Endothelial cell of hepatic sinusoid (primary cell): ENCODE measurements around the gene RBMS2.
"Not testable (repeated sequence)": the region's sequence is repeated elsewhere in the genome, so short reads cannot be mapped to it uniquely, and the experiment has no call there.

ENCODE experiments used
- in situ Hi-C: cut with HindIII; loops from 2 replicates; pipeline ENCODE4 v1.10.0; 2017; ENCODE audit warnings: low sequenced_read_pairs

RBMS2 gene, protein sequence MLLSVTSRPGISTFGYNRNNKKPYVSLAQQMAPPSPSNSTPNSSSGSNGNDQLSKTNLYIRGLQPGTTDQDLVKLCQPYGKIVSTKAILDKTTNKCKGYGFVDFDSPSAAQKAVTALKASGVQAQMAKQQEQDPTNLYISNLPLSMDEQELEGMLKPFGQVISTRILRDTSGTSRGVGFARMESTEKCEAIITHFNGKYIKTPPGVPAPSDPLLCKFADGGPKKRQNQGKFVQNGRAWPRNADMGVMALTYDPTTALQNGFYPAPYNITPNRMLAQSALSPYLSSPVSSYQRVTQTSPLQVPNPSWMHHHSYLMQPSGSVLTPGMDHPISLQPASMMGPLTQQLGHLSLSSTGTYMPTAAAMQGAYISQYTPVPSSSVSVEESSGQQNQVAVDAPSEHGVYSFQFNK

GRCh38 chr12:56521590-56522371, at the start of gene RBMS2:
Gene RBMS2, plus strand, starts transcription at chr12:56521820. Its CDS starts 204 bp downstream, at chr12:56522024.
- in situ Hi-C loops, result loop anchor here (5.0 kb wide), 1 partner anchor 51 kb away; no protein-coding TSS in a partner anchor

- in situ Hi-C loops, result no loop called here
Observed at GRCh38 chr12:56474389-56474788, 47.2 kb upstream of the RBMS2 start.

- in situ Hi-C loops, result no loop called here
Observed at GRCh38 chr12:56476143-56476542, 45.5 kb upstream of the RBMS2 start.

DNA sequence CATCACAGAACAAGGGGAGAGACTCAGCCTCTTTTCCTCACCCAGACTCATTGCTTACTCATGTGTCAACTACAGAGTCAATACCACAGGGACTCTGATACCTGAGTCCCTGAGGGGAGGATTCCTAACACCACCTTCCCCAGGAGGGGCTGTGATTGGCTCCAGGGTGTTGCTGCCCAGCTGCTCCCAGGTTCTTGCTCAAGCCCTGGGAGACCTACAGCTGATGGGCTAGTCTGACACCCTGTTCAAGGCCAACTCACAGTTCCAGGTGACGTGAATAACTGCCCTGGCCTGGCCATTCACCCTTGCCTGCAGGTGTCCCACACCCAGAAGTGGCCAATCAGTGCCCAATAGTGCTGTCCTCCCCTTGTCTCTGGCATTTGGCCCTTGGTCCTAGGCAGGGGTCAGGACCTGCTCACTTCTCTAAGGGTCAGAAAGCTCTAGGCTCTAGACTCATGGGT, 44.6 kb upstream of the RBMS2 start:
- in situ Hi-C loops, result no loop called here

GRCh38 chr12:56477521-56478225, 43.9 kb upstream of the RBMS2 start:
- in situ Hi-C loops, result no loop called here

DNA sequence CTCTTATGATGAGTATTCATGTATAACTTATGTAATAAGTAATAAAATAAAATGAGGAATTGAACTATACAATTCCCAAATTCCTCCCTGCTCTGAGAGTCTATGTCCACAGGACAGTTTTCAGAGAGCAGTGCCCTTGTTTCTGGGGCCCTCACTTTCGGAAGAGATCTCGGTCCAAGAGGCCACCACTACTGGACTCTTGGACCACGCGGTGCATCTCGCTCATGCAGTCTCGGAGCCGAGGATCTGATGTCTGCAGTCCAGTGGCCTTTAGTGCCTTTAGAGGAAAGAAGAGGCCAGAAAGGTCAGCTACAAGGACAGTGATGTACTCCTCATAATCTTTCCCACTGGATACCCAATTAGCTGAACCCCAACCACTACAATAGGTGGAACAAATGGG, 42.0 kb upstream of the RBMS2 start:
- in situ Hi-C loops, result no loop called here

DNA sequence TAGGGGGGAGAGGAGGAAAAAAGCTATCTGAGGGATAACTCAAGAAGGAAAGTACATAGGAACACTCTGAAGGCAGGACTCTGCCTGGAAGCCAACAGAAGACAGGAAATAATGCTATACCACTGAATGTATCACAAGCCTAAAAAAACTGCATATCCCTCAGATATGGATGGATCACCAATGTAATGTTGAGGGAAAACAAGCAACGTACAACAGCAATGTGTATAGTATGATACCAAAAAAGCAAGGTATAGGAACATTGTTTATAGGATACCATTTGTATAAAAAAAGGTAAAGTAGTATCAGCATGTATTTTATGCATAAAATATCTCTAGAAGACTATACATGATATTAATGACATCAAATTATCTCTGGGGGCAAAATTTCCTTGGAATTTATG, 37.1 kb upstream of the RBMS2 start:
- in situ Hi-C loops, result no loop called here

- in situ Hi-C loops, result no loop called here
Observed at GRCh38 chr12:56486694-56487093, 34.9 kb upstream of the RBMS2 start.

- in situ Hi-C loops, result no loop called here
Observed at GRCh38 chr12:56487448-56488040, 34.1 kb upstream of the RBMS2 start.

- in situ Hi-C loops, result no loop called here
Observed at GRCh38 chr12:56488041-56488955, 33.3 kb upstream of the RBMS2 start, which contains the start of gene GLS2. Gene GLS2, minus strand, starts transcription at chr12:56488161. Its CDS starts 43 bp downstream, at chr12:56488118.

DNA sequence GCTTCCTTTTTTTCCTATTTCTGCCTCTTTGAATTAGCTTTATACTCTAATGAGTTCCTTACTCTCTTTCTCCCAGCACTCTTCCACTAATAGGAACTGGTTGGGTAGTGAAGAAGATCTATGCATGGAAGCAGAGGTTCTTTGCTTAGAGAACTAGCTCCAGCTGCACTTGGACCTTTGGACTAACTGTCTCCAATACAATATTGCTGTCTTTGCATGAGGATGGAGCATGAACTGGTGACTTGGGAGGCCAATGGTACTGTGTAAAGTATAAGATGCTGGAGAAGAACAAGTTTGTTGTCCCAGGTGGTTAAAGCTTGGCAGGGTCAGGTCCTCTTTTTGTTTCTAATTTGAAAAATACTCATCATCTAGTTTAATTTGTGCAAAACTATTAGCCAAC, 31.3 kb upstream of the RBMS2 start:
- in situ Hi-C loops, result loop anchor here (5.0 kb wide), 1 partner anchor 137 kb away; no protein-coding TSS in a partner anchor

DNA sequence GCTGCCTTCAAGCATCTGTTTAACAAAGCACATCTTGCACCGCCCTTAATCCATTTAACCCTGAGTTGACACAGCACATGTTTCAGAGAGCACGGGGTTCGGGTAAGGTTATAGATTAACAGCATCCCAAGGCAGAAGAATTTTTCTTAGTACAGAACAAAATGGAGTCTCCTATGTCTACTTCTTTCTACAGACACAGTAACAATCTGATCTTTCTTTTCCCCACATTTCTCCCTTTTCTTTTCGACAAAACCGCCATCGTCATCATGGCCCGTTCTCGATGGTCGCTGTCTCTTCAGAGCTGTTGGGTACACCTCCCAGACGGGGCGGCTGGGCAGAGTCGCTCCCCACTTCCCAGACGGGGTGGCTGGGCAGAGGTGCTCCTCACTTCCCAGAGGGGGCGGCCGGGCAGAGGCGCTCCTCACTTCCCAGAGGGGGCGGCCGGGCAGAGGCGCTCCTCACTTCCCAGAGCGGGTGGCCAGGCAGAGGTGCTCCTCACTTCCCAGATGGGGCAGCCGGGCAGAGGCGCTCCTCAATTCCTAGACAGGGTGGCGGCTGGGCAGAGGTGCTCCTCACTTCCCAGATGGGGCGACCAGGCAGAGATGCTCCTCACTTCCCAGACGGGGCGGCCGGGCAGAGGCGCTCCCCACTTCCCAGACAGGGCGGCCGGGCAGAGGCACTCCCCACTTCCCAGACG, 28.1 kb upstream of the RBMS2 start:
- in situ Hi-C loops, result loop anchor here (5.0 kb wide), 1 partner anchor 134 kb away; no protein-coding TSS in a partner anchor

DNA sequence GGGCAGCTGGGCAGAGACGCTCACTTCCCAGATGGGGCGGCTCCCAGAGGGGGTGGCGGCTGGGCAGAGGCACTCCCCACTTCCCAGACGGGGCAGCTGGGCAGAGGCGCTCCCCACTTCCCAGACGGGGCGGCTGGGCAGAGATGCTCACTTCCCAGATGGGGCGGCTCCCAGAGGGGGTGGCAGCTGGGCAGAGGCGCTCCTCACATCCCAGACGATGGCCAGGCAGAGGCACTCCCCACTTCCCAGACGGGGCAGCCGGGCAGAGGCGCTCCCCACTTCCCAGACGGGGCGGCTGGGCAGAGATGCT, 27.6 kb upstream of the RBMS2 start:
- in situ Hi-C loops, result loop anchor here (5.0 kb wide), 1 partner anchor 133 kb away; no protein-coding TSS in a partner anchor

GRCh38 chr12:56494481-56494880, 27.1 kb upstream of the RBMS2 start:
- in situ Hi-C loops, result loop anchor here (5.0 kb wide), 1 partner anchor 133 kb away; no protein-coding TSS in a partner anchor

DNA sequence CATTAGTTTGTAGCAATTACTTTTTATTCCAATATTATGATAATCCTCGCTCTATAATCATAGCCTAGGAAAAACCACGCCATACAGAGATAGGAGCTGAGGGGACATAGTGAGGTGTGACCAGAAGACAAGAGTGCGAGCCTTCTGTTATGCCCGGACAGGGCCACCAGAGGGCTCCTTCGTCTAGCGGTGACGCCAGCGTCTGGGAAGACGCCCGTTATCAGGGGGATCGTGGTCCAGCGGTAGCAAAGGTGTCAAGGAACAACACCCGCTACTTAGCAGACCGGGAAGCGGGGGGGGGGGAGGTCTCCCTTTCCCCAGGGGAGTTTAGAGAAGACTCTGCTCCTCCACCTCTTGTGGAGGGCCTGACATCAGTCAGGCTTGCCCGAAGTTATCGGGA, 24.9 kb upstream of the RBMS2 start:
- in situ Hi-C loops, result not testable (repeated sequence)

DNA sequence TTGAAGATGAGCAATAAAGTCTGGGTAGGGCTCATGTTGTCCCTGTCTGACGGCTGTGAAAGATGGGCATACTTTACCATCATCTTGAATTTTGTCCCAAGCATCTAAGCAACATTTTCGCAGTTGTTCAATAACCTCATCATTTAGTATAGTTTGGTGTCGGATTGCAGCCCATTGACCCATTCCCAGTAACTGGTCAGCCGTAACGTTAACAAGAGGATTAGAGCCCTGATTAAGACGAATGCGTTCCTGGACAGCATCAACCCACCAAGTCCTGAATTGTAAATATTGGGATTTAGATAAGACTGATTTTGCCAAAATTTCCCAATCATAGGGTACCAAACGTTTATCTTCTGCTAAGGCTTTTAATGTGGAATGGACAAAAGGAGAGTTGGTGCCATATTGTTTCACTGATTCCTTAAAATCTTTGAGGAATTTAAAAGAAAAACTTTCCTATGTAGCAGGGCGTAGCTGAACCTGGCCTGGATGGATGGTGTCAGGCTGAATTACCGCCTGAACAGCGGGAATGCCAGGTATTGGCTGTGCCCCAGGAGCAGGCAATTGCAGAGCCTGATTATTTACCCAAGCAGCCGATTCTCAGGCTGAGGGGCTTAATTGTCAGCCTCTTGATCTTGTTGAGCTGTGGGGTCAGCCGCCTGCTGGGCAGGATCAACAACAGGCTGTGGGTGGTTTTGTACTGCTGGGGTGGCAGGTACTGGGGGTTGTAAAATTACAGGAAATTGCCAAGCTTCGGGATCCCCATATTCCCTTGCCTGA, 23.3 kb upstream of the RBMS2 start:
- in situ Hi-C loops, result not testable (repeated sequence)

- in situ Hi-C loops, result not testable (repeated sequence)
Observed at GRCh38 chr12:56499452-56499851, 22.2 kb upstream of the RBMS2 start.

GRCh38 chr12:56499879-56500278, 21.7 kb upstream of the RBMS2 start:
- in situ Hi-C loops, result not testable (repeated sequence)
